AG04450 (cell line): Measurements from ENCODE around the gene LHX1. TPM values are rescaled to one million over a fixed set of nuclear protein-coding genes. Genes with fewer than 3 reads are reported as not detected.

Source experiments
- CTCF ChIA-PET: fragments of 300-600, 350-600 bp; formaldehyde crosslinking; extraction: SDS; loops from one replicate; lab custom pipeline; 2022; ENCODE audit warnings: antibody characterized with exemption, inconsistent platforms; lab: Charles Lee
- POLR2A ChIA-PET: fragments of 350-600 bp; formaldehyde crosslinking; extraction: SDS; loops from one replicate; lab custom pipeline; 2021; ENCODE audit warnings: antibody characterized with exemption, inconsistent platforms; lab: Yijun Ruan, JAX
- DNase-seq: peaks from one replicate; pipeline ENCODE4 v3.0.0-alpha.2; 2011; ENCODE audit warnings: low read depth, low spot score
- H3K27ac ChIP-seq: one replicate; pipeline ENCODE4 v1.5.1; 2012; ENCODE audit warnings: low read depth, low read length, control low read depth
- H3K27me3 ChIP-seq: one replicate; pipeline ENCODE4 v1.6.0; 2012; ENCODE audit warnings: low read length; ENCODE audit not compliant: control insufficient read depth, insufficient read depth
- H3K4me3 ChIP-seq: 2 replicates; pipeline ENCODE4 v1.5.1; 2011; ENCODE audit warnings: mild to moderate bottlenecking, low read depth, low read length, control low read depth
- H3K9me3 ChIP-seq: 2 replicates; pipeline ENCODE4 v1.5.1; 2012; ENCODE audit warnings: low read length; ENCODE audit not compliant: control insufficient read depth, insufficient read depth
- polyA plus RNA-seq: library from polyadenylated mRNA; depleted of rRNA; stranded (reverse); fragments of >200 nt; gene quantifications from 2 replicates; pipeline ENCODE4 v1.2.3, GENCODE V29; 2011
- TF ChIP-seq, protein P1 (sequence below): IDR thresholded peaks from 2 replicates; pipeline ENCODE4 v1.5.1; 2011; ENCODE audit warnings: low read depth, low read length, control low read depth, inconsistent platforms

Gene LHX1
- polyA plus RNA-seq, 1 experiment, result not detected

DNA sequence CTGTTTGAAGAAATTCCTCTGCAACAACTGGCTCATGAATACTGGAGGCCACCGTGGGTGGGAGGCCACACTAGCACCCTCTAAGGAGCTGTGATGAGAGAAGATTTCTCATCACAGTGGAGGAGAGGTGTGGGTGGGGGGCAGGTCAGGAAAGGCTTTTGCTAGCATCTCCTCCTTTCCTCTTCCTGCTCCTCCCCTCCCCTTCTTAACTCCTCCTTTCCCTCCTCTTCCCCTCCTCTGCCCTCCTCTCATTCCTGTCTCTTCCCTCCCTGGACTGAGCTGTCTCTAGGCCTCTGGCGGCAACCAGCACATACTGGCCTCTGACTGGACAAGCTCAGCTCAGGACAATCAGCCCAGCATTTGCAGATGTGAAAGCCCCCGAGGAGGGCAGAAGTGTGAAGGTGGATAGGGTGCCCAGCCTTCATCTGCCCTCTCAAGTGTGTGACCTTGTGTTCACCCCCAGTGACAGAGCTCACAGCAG lies 19.0 kb upstream of the LHX1 start:
- no peak for DNase-seq
- no peak overlapping the region for H3K4me3 ChIP-seq
- TF ChIP-seq, protein P1, sequence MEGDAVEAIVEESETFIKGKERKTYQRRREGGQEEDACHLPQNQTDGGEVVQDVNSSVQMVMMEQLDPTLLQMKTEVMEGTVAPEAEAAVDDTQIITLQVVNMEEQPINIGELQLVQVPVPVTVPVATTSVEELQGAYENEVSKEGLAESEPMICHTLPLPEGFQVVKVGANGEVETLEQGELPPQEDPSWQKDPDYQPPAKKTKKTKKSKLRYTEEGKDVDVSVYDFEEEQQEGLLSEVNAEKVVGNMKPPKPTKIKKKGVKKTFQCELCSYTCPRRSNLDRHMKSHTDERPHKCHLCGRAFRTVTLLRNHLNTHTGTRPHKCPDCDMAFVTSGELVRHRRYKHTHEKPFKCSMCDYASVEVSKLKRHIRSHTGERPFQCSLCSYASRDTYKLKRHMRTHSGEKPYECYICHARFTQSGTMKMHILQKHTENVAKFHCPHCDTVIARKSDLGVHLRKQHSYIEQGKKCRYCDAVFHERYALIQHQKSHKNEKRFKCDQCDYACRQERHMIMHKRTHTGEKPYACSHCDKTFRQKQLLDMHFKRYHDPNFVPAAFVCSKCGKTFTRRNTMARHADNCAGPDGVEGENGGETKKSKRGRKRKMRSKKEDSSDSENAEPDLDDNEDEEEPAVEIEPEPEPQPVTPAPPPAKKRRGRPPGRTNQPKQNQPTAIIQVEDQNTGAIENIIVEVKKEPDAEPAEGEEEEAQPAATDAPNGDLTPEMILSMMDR, result no peak
- CTCF ChIA-PET, result interaction anchor here (1.3 kb wide), 1 partner anchor 310 kb away, joined by 4 read pairs; no protein-coding TSS in a partner anchor
- POLR2A ChIA-PET, result no interaction called here
- H3K27ac ChIP-seq, result no peak overlapping the region
- no peaks in the 10 kb centered on the region for H3K9me3 ChIP-seq
- H3K27me3 ChIP-seq, result peaks cover 3% of the 10 kb centered on the region

DNA sequence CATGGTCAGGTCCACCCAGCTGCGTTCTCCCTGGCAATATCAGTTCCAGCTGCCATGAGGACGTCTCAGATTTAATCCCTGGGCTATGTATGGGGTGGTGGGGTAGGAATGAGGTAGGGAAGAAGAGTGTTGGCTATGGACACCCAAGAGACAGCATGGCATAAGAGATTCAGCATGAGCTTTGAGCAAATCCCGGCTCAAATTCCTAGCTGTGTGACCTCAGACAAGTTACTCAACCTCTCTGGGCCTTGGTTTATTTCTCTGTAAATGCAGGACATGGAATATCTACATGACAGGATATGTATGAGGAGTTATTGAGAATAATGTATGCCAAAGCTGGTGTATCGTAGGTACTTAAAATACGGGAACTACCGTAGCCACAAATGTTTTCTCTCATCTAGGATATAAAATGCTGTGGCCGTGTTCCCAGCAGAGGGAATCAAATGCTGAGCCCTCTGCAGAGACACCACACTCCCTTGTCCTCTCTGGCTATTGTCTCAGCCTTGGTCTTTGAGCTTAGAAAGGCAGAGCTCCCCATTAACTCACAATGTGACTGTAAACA lies 17.8 kb upstream of the LHX1 start:
- TF ChIP-seq, protein P1, result no peak
- Histone ChIP-seq H3K27me3 (peaks cover 1% of the 10 kb centered on the region), H3K27ac (no peak overlapping the region), H3K9me3 (no peaks in the 10 kb centered on the region), H3K4me3 (no peak overlapping the region)
- ChIA-PET POLR2A (no interaction called here), CTCF (interaction anchor here (1.3 kb wide), 1 partner anchor 311 kb away, joined by 4 read pairs; no protein-coding TSS in a partner anchor)
- DNase-seq, result no peak

DNA sequence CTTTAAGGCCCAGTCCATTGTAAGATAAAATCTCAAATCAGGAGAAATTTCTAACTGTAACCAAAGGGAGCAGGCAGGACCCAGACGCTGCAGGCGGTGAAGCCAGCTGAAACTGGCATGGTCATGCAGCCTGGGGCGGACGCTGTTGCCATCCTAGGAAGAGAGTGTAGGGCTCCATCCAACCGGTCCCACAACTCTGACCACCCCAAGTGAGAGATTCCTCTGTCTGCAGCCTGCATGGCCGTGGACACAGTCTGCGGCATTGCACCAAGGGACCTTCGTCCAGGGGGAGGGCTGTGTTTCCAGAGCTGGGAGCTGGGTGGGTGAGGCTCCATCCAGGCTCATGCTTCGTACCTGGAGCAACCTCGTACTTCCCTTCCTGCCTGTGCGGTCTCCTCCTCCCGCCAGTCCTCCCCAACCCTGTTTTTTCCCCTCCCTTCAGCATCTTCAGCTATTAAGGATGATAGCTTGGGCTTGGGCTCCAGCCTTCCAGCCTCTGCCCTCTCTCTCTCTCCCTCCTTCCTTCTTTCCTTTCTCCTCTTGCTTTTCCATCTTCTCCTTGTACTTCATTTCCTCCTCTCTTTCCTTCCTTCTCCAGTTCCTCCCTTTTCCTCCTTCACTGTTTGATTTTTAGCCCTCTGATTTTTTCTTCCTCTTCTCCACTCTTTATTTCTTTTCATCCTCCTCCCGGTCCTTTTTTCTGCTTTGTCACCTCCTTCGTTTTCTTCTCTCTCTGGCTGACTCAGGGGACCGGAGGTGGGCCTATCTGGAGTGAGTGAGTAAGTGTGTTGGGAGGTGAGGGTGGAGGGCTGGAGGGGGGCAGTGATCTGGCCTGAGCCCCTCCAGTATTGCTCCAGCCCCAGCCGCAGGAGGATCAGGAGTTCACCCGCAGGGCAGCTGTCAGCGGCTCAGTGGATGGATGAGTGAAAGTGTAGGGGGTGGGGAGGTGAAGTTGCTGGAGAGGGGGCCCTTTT lies 17.0 kb upstream of the LHX1 start:
- TF ChIP-seq, protein P1, result no peak
- no peak overlapping the region for H3K4me3 ChIP-seq
- no peak overlapping the region for H3K27ac ChIP-seq
- peaks cover 2% of the 10 kb centered on the region for H3K27me3 ChIP-seq
- ChIA-PET POLR2A (interaction anchor here (1.2 kb wide), 1 partner anchor 47 kb away, joined by 4 read pairs; no protein-coding TSS in a partner anchor), CTCF (no interaction called here)
- no peak for DNase-seq
- H3K9me3 ChIP-seq, result no peaks in the 10 kb centered on the region

DNA sequence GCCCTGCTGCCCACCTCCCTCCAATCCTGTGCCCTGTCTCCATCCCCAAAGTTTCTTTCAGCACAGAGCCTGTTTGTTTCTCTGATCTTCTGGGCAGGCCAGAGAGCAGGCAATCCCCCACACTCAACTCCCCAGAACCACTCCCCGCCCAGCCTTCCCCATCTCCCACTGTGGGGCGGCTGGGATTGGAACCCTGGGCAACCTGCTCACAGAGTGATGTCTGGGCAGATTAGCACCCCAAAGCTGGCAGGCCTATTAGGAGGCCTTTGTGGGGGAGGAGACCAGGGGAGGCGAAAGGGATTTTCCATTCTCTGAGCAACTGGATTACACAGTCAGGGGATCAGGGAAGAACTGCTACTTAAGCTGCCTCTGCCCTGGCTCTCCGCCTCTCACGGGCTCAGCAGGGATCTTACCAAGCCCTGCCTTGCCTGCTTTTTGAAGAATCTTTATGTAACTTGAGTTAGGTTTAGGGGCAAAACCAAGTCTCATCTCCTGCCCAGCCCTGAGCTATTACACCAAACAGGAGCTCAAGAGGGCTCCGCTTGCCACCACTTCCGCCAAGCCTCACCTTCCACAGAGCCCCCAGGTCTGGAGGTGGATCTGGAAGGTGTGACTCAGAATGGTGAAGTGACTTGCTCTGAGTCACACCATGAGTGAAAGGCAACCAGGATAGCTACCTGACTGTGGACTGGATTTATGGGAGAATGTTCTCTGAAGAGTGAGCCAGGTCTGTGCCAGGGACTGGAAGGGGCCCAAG lies 16.0 kb upstream of the LHX1 start:
- H3K27ac ChIP-seq, result no peak overlapping the region

More for the DNA sequence above, 16.0 kb upstream of the LHX1 start:
- DNase-seq, result no peak
- Histone ChIP-seq H3K27me3 (peaks cover 2% of the 10 kb centered on the region), H3K9me3 (no peaks in the 10 kb centered on the region), H3K4me3 (no peak overlapping the region)
- ChIA-PET CTCF (no interaction called here), POLR2A (interaction anchor here (1.2 kb wide), 1 partner anchor 46 kb away, joined by 4 read pairs; no protein-coding TSS in a partner anchor)
- TF ChIP-seq, protein P1, result no peak
